Right lobe of liver (tissue), 4 donors: ENCODE measurements around the gene DLEC1.

Experiments used
- CTCF ChIP-seq, 4 donors: fragments of 200-600 bp in 3 of 4; fragments of 450-650 bp in 1 of 4; IDR thresholded peaks; one replicate each; pipeline versions ENCODE4 v1.5.1 to v1.8.0; 2016 to 2022; ENCODE audit warnings: antibody characterized with exemption in 4 of 4, mild to moderate bottlenecking in 2 of 4
- POLR2A ChIP-seq: fragments of 450-650 bp; IDR thresholded peaks from one replicate; pipeline ENCODE4 v1.6.1; 2017; ENCODE audit warnings: antibody characterized with exemption, mild to moderate bottlenecking
- donor health status: DM: no; HTN: no; CAD: no.
- donor health status: DM: no; HTN: no; CAD: no.
- donor health status: DM: no; HTN: yes; CAD: no.

DNA sequence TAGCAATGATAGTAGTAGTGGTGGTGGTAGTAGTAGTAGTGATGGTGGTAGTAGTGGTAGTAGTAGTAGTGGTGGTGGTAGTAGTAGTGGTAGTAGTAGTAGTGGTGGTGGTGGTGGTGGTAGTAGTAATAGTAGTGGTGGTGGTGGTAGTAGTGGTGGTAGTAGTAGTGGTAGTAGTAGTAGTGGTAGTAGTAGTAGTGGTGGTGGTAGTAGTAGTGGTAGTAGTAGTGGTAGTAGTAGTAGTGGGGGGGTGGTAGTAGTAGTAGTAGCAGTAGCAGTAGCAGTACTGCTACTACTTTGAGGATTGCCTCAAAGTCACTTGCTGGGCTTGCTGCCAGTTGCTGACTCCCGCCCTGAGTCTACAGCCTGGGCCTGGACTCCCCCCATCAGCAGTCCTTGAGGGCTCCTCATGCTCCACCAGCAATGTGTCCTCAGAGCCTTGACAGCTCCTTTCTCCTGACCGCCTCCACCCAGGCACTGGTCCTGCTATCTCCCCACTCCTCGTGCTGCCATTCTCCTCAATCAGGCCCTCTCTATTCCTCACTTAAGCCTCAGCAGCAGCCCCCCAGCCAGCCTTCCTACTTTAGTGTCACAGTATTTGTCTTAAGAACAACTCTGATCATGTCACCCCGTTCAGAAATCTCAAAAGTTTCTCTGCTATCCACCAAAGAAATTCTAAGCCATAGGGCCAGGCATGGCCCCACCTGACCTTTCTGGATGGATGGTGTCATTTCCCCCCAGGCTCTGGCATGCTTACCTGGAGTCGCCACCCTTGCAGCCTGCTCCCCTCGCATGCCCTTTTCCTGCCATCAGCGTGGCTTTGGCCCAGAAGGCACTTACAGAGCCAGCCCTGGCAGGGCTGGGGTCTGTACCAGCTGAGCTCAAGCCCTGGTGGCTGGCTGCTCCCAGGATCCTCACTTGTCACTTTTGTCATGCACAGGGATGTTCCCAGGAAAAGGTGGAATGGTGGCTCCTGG, 45.6 kb downstream of the DLEC1 start:
- no peak for TF ChIP-seq CTCF (IDR thresholded peaks at IDR 0.05)
- no peak for TF ChIP-seq POLR2A
